HG02970 (cell line): ENCODE data around the gene IL17REL.

Experiments
- ATAC-seq: cut with Tn5 transposase; IDR thresholded peaks from one replicate; pipeline ENCODE4 v1.9.1; 2021; ENCODE audit warnings: mild to moderate bottlenecking, moderate library complexity, moderate number of reproducible peaks; ENCODE audit not compliant: unreplicated experiment, low FRiP score

The IL17REL gene

GRCh38 chr22:49970528-49971231 lies 41.9 kb downstream of the IL17REL start:
- ATAC-seq: peak; percentile 47

GRCh38 chr22:49969751-49970527 lies 42.6 kb downstream of the IL17REL start:
- peak; percentile 5 for ATAC-seq

- no peak for ATAC-seq
Measured at GRCh38 chr22:49968831-49969661, 43.5 kb downstream of the IL17REL start.

- no peak for ATAC-seq
Measured at GRCh38 chr22:49968313-49968830, 44.2 kb downstream of the IL17REL start.

GRCh38 chr22:49967706-49968208 lies 44.8 kb downstream of the IL17REL start:
- no peak for ATAC-seq

- ATAC-seq: no peak
Measured at GRCh38 chr22:49966774-49967705, 45.5 kb downstream of the IL17REL start.

GRCh38 chr22:49966041-49966773 lies 46.4 kb downstream of the IL17REL start:
- ATAC-seq: no peak

GRCh38 chr22:49965091-49966040 lies 47.2 kb downstream of the IL17REL start:
- no peak for ATAC-seq

- no peak for ATAC-seq
Measured at GRCh38 chr22:49964136-49965090, 48.2 kb downstream of the IL17REL start.

GRCh38 chr22:49963647-49964026 lies 48.9 kb downstream of the IL17REL start:
- no peak for ATAC-seq

- no peak for ATAC-seq
Measured at GRCh38 chr22:49962751-49963646, 49.6 kb downstream of the IL17REL start.

GRCh38 chr22:49962012-49962750 lies 50.4 kb downstream of the IL17REL start:
- ATAC-seq: no peak

GRCh38 chr22:49961601-49962011 lies 51.0 kb downstream of the IL17REL start:
- ATAC-seq: no peak

- ATAC-seq: no peak
Measured at GRCh38 chr22:49961005-49961600, 51.5 kb downstream of the IL17REL start.
